Panc1 (cell line): ENCODE measurements around the gene TSHZ3.

Experiments used
- CTCF ChIP-seq: fragments of 450-650 bp; IDR thresholded peaks from 2 replicates; pipeline ENCODE4 v1.5.1; 2017; ENCODE audit warnings: mild to moderate bottlenecking
- REST ChIP-seq, 2 experiments: IDR thresholded peaks; 2 replicates each; pipeline ENCODE4 v1.6.1; 2011 to 2012; ENCODE audit warnings: low read depth in 2 of 2, control low read depth in 1 of 2, low read length in 1 of 2, mild to moderate bottlenecking in 1 of 2, moderate library complexity in 1 of 2; ENCODE audit not compliant: insufficient read depth in 1 of 2

GRCh38 chr19:31383553-31383952 is 34.3 kb upstream of the TSHZ3 start:
- TF ChIP-seq CTCF = no peak
- no peak for TF ChIP-seq REST (IDR thresholded peaks at IDR 0.05; ENCODE audit: insufficient read depth in 1 of 2, low read depth in 2 of 2, low read length in 1 of 2)
